H1 (cell line): ENCODE results near the gene EIF2S2. TPM values are rescaled to one million over a fixed set of nuclear protein-coding genes. Genes with fewer than 3 reads are reported as not detected.
"Not testable (repeated sequence)": the region's sequence is repeated elsewhere in the genome, so short reads cannot be mapped to it uniquely, and the experiment has no call there.

Experiments used
- CTCF ChIA-PET: fragments of 300-600 bp; sonication (Branson Sonifier 250); formaldehyde crosslinking; loops from one replicate; lab custom pipeline; 2021; ENCODE audit not compliant: partially characterized antibody; lab: Charles Lee
- POLR2A ChIA-PET: fragments of 300-600 bp; sonication (Branson Sonifier 250); formaldehyde crosslinking; loops from one replicate; lab custom pipeline; 2021; ENCODE audit warnings: inconsistent platforms; ENCODE audit not compliant: partially characterized antibody; lab: Charles Lee
- DNase-seq, 2 experiments: peaks; one replicate each; pipeline versions ENCODE4 v3.0.0 to v3.0.0-alpha.2; 2010 to 2022; ENCODE audit warnings: low spot score in 2 of 2, low read depth in 1 of 2, mixed read lengths in 1 of 2
- FAIRE-seq: peaks from 2 replicates; lab custom pipeline; 2011; peaks lifted over from hg19 to GRCh38; lab: Jason Lieb, UNC
- H2AFZ ChIP-seq: 2 replicates; pipeline ENCODE4 v1.8.1; 2012; ENCODE audit warnings: low read length, inconsistent platforms
- H2AK5ac ChIP-seq: 2 replicates; pipeline ENCODE4 v1.6.1; 2013; ENCODE audit warnings: low read depth, low read length
- H2BK120ac ChIP-seq: replicated peaks from 2 replicates; pipeline ENCODE3; 2013; ENCODE audit warnings: low read depth, low read length, inconsistent platforms
- H2BK12ac ChIP-seq: 2 replicates; pipeline ENCODE4 v1.6.1; 2013; ENCODE audit warnings: low read depth, low read length
- H2BK15ac ChIP-seq: 2 replicates; pipeline ENCODE4 v1.6.1; 2013; ENCODE audit warnings: low read length
- H2BK20ac ChIP-seq: 2 replicates; pipeline ENCODE4 v1.6.1; 2013; ENCODE audit warnings: low read length
- H2BK5ac ChIP-seq: 2 replicates; pipeline ENCODE4 v1.6.1; 2013; ENCODE audit warnings: low read depth, low read length
- H3K14ac ChIP-seq: 2 replicates; pipeline ENCODE4 v1.6.1; 2013; ENCODE audit warnings: inconsistent platforms; ENCODE audit not compliant: insufficient read length
- H3K18ac ChIP-seq: 2 replicates; pipeline ENCODE4 v1.6.1; 2013; ENCODE audit warnings: low read length; ENCODE audit errors: extremely low read depth
- H3K23ac ChIP-seq: 2 replicates; pipeline ENCODE4 v1.6.1; 2013; ENCODE audit warnings: inconsistent platforms; ENCODE audit not compliant: insufficient read length
- H3K23me2 ChIP-seq: 2 replicates; pipeline ENCODE4 v1.6.1; 2013; ENCODE audit warnings: low read depth, low read length
- H3K27ac ChIP-seq: 2 replicates; pipeline ENCODE4 v1.6.1; 2011; ENCODE audit warnings: low read depth, low read length, inconsistent platforms
- H3K27me3 ChIP-seq, 4 experiments: replicated peaks in 1 of 4; 1 replicate in 1 of 4; 2 replicates in 3 of 4; pipeline versions ENCODE4 v1.6.1 to v1.8.1; 2011 to 2013; ENCODE audit warnings: low read length in 3 of 4, mild to moderate bottlenecking in 3 of 4, inconsistent platforms in 2 of 4, mixed read lengths in 2 of 4, moderate library complexity in 1 of 4; ENCODE audit not compliant: control insufficient read depth in 3 of 4, insufficient read depth in 3 of 4; ENCODE audit errors: extremely low read depth in 1 of 4
- H3K36me3 ChIP-seq, 4 experiments: 2 replicates each; pipeline versions ENCODE4 v1.6.1 to v1.8.1; 2011 to 2013; ENCODE audit warnings: mild to moderate bottlenecking in 4 of 4, low read length in 3 of 4, moderate library complexity in 2 of 4, control low read depth in 1 of 4, inconsistent platforms in 1 of 4; ENCODE audit not compliant: insufficient read depth in 4 of 4, control insufficient read depth in 2 of 4
- H3K4ac ChIP-seq: replicated peaks from 2 replicates; pipeline ENCODE3; 2013; ENCODE audit warnings: low read length, low read depth, mixed read lengths, inconsistent platforms; ENCODE audit not compliant: insufficient read length
- H3K4me1 ChIP-seq, 4 experiments: replicated peaks in 1 of 4; 1 replicate in 1 of 4; 2 replicates in 3 of 4; pipeline versions ENCODE4 v1.6.1 to v1.8.1; 2011 to 2013; ENCODE audit warnings: low read length in 3 of 4, inconsistent platforms in 2 of 4, mixed read lengths in 1 of 4; ENCODE audit not compliant: insufficient read depth in 4 of 4, control insufficient read depth in 3 of 4
- H3K4me2 ChIP-seq, 2 experiments: 2 replicates each; pipeline versions ENCODE4 v1.6.1 to v1.8.1; 2011 to 2013; ENCODE audit warnings: low read depth in 2 of 2, low read length in 2 of 2, control low read depth in 1 of 2, inconsistent platforms in 1 of 2, mild to moderate bottlenecking in 1 of 2; ENCODE audit not compliant: insufficient read depth in 1 of 2
- H3K4me3 ChIP-seq, 4 experiments: fragments of 200-600, 300-600 bp in 1 of 4; sonication (generic), shearing (Covaris generic), sonication (Bioruptor Twin) in 1 of 4; 2 replicates each; pipeline versions ENCODE4 v1.5.1 to v1.8.1; 2011 to 2016; ENCODE audit warnings: low read length in 4 of 4, low read depth in 3 of 4, control low read depth in 2 of 4, inconsistent platforms in 2 of 4, mild to moderate bottlenecking in 2 of 4, mixed read lengths in 1 of 4, moderate library complexity in 1 of 4; ENCODE audit not compliant: insufficient read depth in 2 of 4; ENCODE audit errors: extremely low read depth in 1 of 4
- H3K56ac ChIP-seq: replicated peaks from 2 replicates; pipeline ENCODE3; 2013; ENCODE audit warnings: low read depth, mild to moderate bottlenecking, mixed read lengths, low read length, inconsistent platforms; ENCODE audit not compliant: insufficient read length
- H3K79me1 ChIP-seq: 2 replicates; pipeline ENCODE4 v1.6.1; 2013; ENCODE audit warnings: low read depth, low read length, control low read depth
- H3K79me2 ChIP-seq, 2 experiments: 2 replicates each; pipeline versions ENCODE4 v1.6.1 to v1.8.1; 2012 to 2013; ENCODE audit warnings: low read length in 2 of 2, mild to moderate bottlenecking in 2 of 2, inconsistent platforms in 1 of 2; ENCODE audit not compliant: insufficient read depth in 2 of 2, control insufficient read depth in 1 of 2
- H3K9ac ChIP-seq, 4 experiments: replicated peaks in 1 of 4; 1 replicate in 1 of 4; 2 replicates in 3 of 4; pipeline versions ENCODE4 v1.6.1 to v1.8.1; 2011 to 2013; ENCODE audit warnings: low read depth in 3 of 4, low read length in 3 of 4, control low read depth in 2 of 4, mild to moderate bottlenecking in 2 of 4, moderate library complexity in 2 of 4, inconsistent platforms in 1 of 4; ENCODE audit errors: extremely low read depth in 1 of 4
- H3K9me3 ChIP-seq, 2 experiments: 2 replicates each; pipeline versions ENCODE4 v1.6.1 to v1.8.1; 2012 to 2013; ENCODE audit warnings: mild to moderate bottlenecking in 2 of 2, moderate library complexity in 2 of 2, control low read depth in 1 of 2, inconsistent platforms in 1 of 2, low read depth in 1 of 2, low read length in 1 of 2, mixed read lengths in 1 of 2; ENCODE audit not compliant: insufficient read depth in 2 of 2
- H4K20me1 ChIP-seq, 2 experiments: replicated peaks in 1 of 2; 2 replicates each; pipeline versions ENCODE3 to v1.8.1; 2011 to 2013; ENCODE audit warnings: inconsistent platforms in 2 of 2, low read length in 2 of 2, mild to moderate bottlenecking in 1 of 2; ENCODE audit not compliant: insufficient read depth in 2 of 2, control insufficient read depth in 1 of 2
- H4K5ac ChIP-seq: 2 replicates; pipeline ENCODE4 v1.6.1; 2013; ENCODE audit warnings: low read length, low read depth, mixed read lengths, inconsistent platforms; ENCODE audit not compliant: insufficient read length
- H4K8ac ChIP-seq: 2 replicates; pipeline ENCODE4 v1.8.0; 2013; ENCODE audit warnings: mild to moderate bottlenecking, moderate library complexity, low read length, inconsistent platforms; ENCODE audit not compliant: insufficient read depth; ENCODE audit errors: extremely low read depth
- H4K91ac ChIP-seq: replicated peaks from 2 replicates; pipeline ENCODE3; 2013; ENCODE audit warnings: low read length, mixed read lengths, inconsistent platforms; ENCODE audit not compliant: insufficient read length
- WGBS, 2 experiments: shearing (Covaris generic) in 1 of 2; methylation state at CpG; one replicate each; pipeline versions ENCODE4 v1.1.6 to v1.1.7; 2013 to 2015; ENCODE audit warnings: low lambda C conversion rate in 2 of 2, mixed read lengths in 2 of 2, inconsistent platforms in 1 of 2, low coverage in 1 of 2, missing lambda C conversion rate in 1 of 2; ENCODE audit not compliant: insufficient replicate concordance in 2 of 2, insufficient coverage in 1 of 2, insufficient read length in 1 of 2; ENCODE audit errors: extremely low coverage in 1 of 2, missing lambda C conversion rate in 1 of 2; 5-methylcytosine and 5-hydroxymethylcytosine counted together
- polyA plus RNA-seq, 7 experiments: library from polyadenylated mRNA; depleted of rRNA in 3 of 7; stranded (reverse) in 5 of 7; unstranded in 2 of 7; fragments of >200 nt in 5 of 7; fragments of 200-250 nt in 2 of 7; gene quantifications; 1 replicate in 5 of 7; 2 replicates in 1 of 7; 4 replicates in 1 of 7; pipeline versions ENCODE4 v1.2.1 to v1.2.3, GENCODE V29; 2011 to 2013; ENCODE audit warnings: missing spikeins in 2 of 7, mixed read lengths in 2 of 7
- total RNA-seq: library from RNA; stranded (reverse); fragmentation: NEBNext Ultra II Directional; extraction: Animal tissue kit (Norgen Biotek cat#: 25700); gene quantifications from 2 replicates; pipeline ENCODE4 v1.2.1, GENCODE V29; 2021

EIF2S2 gene
- total and polyA plus RNA-seq, 2 of the 8 experiments (the other 6 are each of a cell fraction or from before 2014, with no cell fraction given), result 59.5 to 142 TPM

- H3K4me3 ChIP-seq, H3K27ac ChIP-seq, H2BK12ac ChIP-seq, H2AK5ac ChIP-seq, H3K4me1 ChIP-seq, H3K4ac ChIP-seq, H3K56ac ChIP-seq, H3K36me3 ChIP-seq, FAIRE-seq, H2BK20ac ChIP-seq, DNase-seq, H4K91ac ChIP-seq, H3K23me2 ChIP-seq, H3K4me2 ChIP-seq, H3K23ac ChIP-seq, H2BK15ac ChIP-seq, H2BK120ac ChIP-seq, H2BK5ac ChIP-seq, H2AFZ ChIP-seq, H3K14ac ChIP-seq, H4K8ac ChIP-seq, H3K79me1 ChIP-seq, H4K20me1 ChIP-seq, H3K18ac ChIP-seq, H3K27me3 ChIP-seq, H3K79me2 ChIP-seq, H3K9ac ChIP-seq, POLR2A ChIA-PET, H4K5ac ChIP-seq: not testable (repeated sequence)
- CTCF ChIA-PET, result interaction anchor here (0.6 kb wide), 1 partner anchor 330 kb away, joined by 3 read pairs; no protein-coding TSS in a partner anchor
- WGBS, 2 experiments, result 85% methylated on average over 4 of the region's 4 CpGs; no CpG with 5 or more reads in 1 of the 2 experiments
- peaks cover 0 to 13% of the 10 kb centered on the region in 2 experiments; a peak in 1 of 4 replicates for H3K9me3 ChIP-seq
These were observed 21.4 kb upstream of the EIF2S2 start for GRCh38 chr20:34133365-34133860.

GRCh38 chr20:34132943-34133342 is 20.9 kb upstream of the EIF2S2 start:
- H3K4me3 ChIP-seq, DNase-seq, H3K56ac ChIP-seq, H3K4me2 ChIP-seq, H2AFZ ChIP-seq, H3K36me3 ChIP-seq, H2AK5ac ChIP-seq, H4K91ac ChIP-seq, H2BK20ac ChIP-seq, H3K4ac ChIP-seq, H3K23ac ChIP-seq, H3K9ac ChIP-seq, H4K8ac ChIP-seq, H2BK120ac ChIP-seq, H2BK5ac ChIP-seq, H3K27me3 ChIP-seq, FAIRE-seq, H3K4me1 ChIP-seq, H2BK15ac ChIP-seq, H3K18ac ChIP-seq, H4K5ac ChIP-seq, CTCF ChIA-PET, H2BK12ac ChIP-seq, H3K79me1 ChIP-seq, H3K79me2 ChIP-seq, POLR2A ChIA-PET, H4K20me1 ChIP-seq, H3K14ac ChIP-seq, H3K23me2 ChIP-seq, H3K27ac ChIP-seq: not testable (repeated sequence)
- 93% methylated on average over 5 of the region's 21 CpGs; no CpG with 5 or more reads in 1 of the 2 experiments for WGBS, 2 experiments
- peaks cover 0 to 13% of the 10 kb centered on the region in 2 experiments; a peak in 1 of 4 replicates for H3K9me3 ChIP-seq
